WTC11 (cell line): ENCODE data around the gene CD74.

ENCODE experiments used
- ATF1 ChIP-seq: sonication (generic); formaldehyde crosslinking; IDR thresholded peaks from 2 replicates; pipeline ENCODE4 v1.8.1; 2023; ENCODE audit warnings: mild to moderate bottlenecking, moderate library complexity, missing genetic modification reagents
- CTCF ChIP-seq: fragments of 200-600 bp; IDR thresholded peaks from 2 replicates; pipeline ENCODE4 v1.8.0; 2022; ENCODE audit warnings: antibody characterized with exemption
- E2F4 ChIP-seq: sonication (generic); formaldehyde crosslinking; IDR thresholded peaks from 2 replicates; pipeline ENCODE4 v1.8.1; 2022; ENCODE audit warnings: low read depth, mild to moderate bottlenecking, moderate library complexity, missing genetic modification reagents, borderline replicate concordance
- ERG ChIP-seq: fragments of 250-450 bp; sonication (Bioruptor Pico); IDR thresholded peaks from 2 replicates; pipeline ENCODE4 v1.8.0; 2021; ENCODE audit warnings: mild to moderate bottlenecking
- NR2C2 ChIP-seq: sonication (generic); formaldehyde crosslinking; IDR thresholded peaks from 2 replicates; pipeline ENCODE4 v1.8.0; 2022; ENCODE audit warnings: mild to moderate bottlenecking, missing genetic modification reagents
- PRDM15 ChIP-seq: sonication (generic); formaldehyde crosslinking; IDR thresholded peaks from 2 replicates; pipeline ENCODE4 v1.8.0; 2022; ENCODE audit warnings: missing genetic modification reagents
- PRRX2 ChIP-seq: fragments of 250-450 bp; sonication (Bioruptor Pico); IDR thresholded peaks from 2 replicates; pipeline ENCODE4 v1.8.0; 2021; ENCODE audit warnings: mild to moderate bottlenecking
- SMAD3 ChIP-seq: sonication (generic); formaldehyde crosslinking; IDR thresholded peaks from 2 replicates; pipeline ENCODE4 v1.8.0; 2022; ENCODE audit warnings: missing genetic modification reagents, mild to moderate bottlenecking, borderline replicate concordance
- TEAD1 ChIP-seq: sonication (generic); formaldehyde crosslinking; IDR thresholded peaks from 2 replicates; pipeline ENCODE4 v1.8.0; 2022; ENCODE audit warnings: mild to moderate bottlenecking, missing genetic modification reagents
- TEAD4 ChIP-seq: sonication (generic); formaldehyde crosslinking; IDR thresholded peaks from 2 replicates; pipeline ENCODE4 v1.8.0; 2022; ENCODE audit warnings: mild to moderate bottlenecking, missing genetic modification reagents

- TF ChIP-seq SMAD3 (CRISPR knock-in tag): no peak
- no peak for TF ChIP-seq CTCF
- TF ChIP-seq PRRX2 (CRISPR knock-in tag): peak; percentile 90
- TF ChIP-seq E2F4 (CRISPR knock-in tag): no peak
- TF ChIP-seq ERG (CRISPR knock-in tag): peak; percentile 65; the same call in 1 of the 2 replicates
- TF ChIP-seq TEAD1 (CRISPR knock-in tag): no peak
- no peak for TF ChIP-seq TEAD4 (CRISPR knock-in tag)
- TF ChIP-seq NR2C2: no peak
- no peak for TF ChIP-seq PRDM15 (CRISPR knock-in tag)
- TF ChIP-seq ATF1 (CRISPR knock-in tag): no peak
These were observed 30.0 kb upstream of the CD74 start for GRCh38 chr5:150442699-150443080.
